Nephron progenitor cell (in vitro differentiated cells): ENCODE results near the gene CCDC177.

ENCODE experiments used
- DNase-seq: peaks from one replicate; pipeline ENCODE4 v3.0.0; 2021
- H3K27ac Mint-ChIP-seq: 2 replicates; pipeline ENCODE4 v1.8.0; 2021; ENCODE audit warnings: mild to moderate bottlenecking, moderate library complexity, mixed read lengths
- H3K27me3 Mint-ChIP-seq: 2 replicates; pipeline ENCODE4 v1.8.0; 2021; ENCODE audit warnings: mild to moderate bottlenecking, low read depth, mixed read lengths; ENCODE audit not compliant: poor library complexity
- H3K36me3 Mint-ChIP-seq: 2 replicates; pipeline ENCODE4 v1.8.0; 2021; ENCODE audit warnings: low read depth, mixed read lengths
- H3K4me1 Mint-ChIP-seq: 2 replicates; pipeline ENCODE4 v1.8.0; 2021; ENCODE audit warnings: mixed read lengths
- H3K4me3 Mint-ChIP-seq: 2 replicates; pipeline ENCODE4 v1.8.0; 2021; ENCODE audit warnings: mild to moderate bottlenecking, moderate library complexity, mixed read lengths
- H3K9me3 Mint-ChIP-seq: 2 replicates; pipeline ENCODE4 v1.8.0; 2021; ENCODE audit warnings: mild to moderate bottlenecking, moderate library complexity, mixed read lengths
- CTCF ChIP-seq: fragments of 200-600 bp; sonication (generic); IDR thresholded peaks from 2 replicates; pipeline ENCODE4 v1.5.0; 2021; ENCODE audit warnings: antibody characterized with exemption

CCDC177 gene

GRCh38 chr14:69593018-69593677 is 18.5 kb upstream of the CCDC177 start:
- H3K27me3 Mint-ChIP-seq: peaks cover 3% of the 10 kb centered on the region
- TF ChIP-seq CTCF: no peak
- peak overlapping the region; percentile 72 for H3K27ac Mint-ChIP-seq
- no peak for DNase-seq
- H3K4me1 Mint-ChIP-seq: peaks cover 11% of the 10 kb centered on the region
- H3K36me3 Mint-ChIP-seq: no peaks in the 10 kb centered on the region
- no peaks in the 10 kb centered on the region for H3K9me3 Mint-ChIP-seq
- H3K4me3 Mint-ChIP-seq: no peak overlapping the region

GRCh38 chr14:69591317-69591716 is 16.6 kb upstream of the CCDC177 start:
- Mint-ChIP-seq H3K27ac (no peak overlapping the region), H3K4me1 (peaks cover 11% of the 10 kb centered on the region), H3K36me3 (no peaks in the 10 kb centered on the region), H3K9me3 (no peaks in the 10 kb centered on the region), H3K27me3 (peaks cover 6% of the 10 kb centered on the region), H3K4me3 (no peak overlapping the region)
- no peak for DNase-seq
- no peak for TF ChIP-seq CTCF

GRCh38 chr14:69587389-69587788 is 12.7 kb upstream of the CCDC177 start:
- H3K9me3 Mint-ChIP-seq: no peaks in the 10 kb centered on the region
- no peaks in the 10 kb centered on the region for H3K36me3 Mint-ChIP-seq
- peaks cover 11% of the 10 kb centered on the region for H3K27me3 Mint-ChIP-seq
- no peak for TF ChIP-seq CTCF
- no peak for DNase-seq
- H3K4me1 Mint-ChIP-seq: peaks cover 5% of the 10 kb centered on the region
- H3K4me3 Mint-ChIP-seq: no peak overlapping the region
- no peak overlapping the region for H3K27ac Mint-ChIP-seq

- no peak overlapping the region for H3K27ac Mint-ChIP-seq
- no peak for DNase-seq
- no peak for TF ChIP-seq CTCF
- H3K9me3 Mint-ChIP-seq: no peaks in the 10 kb centered on the region
- peaks cover 11% of the 10 kb centered on the region for H3K27me3 Mint-ChIP-seq
- peaks cover 5% of the 10 kb centered on the region for H3K4me1 Mint-ChIP-seq
- H3K36me3 Mint-ChIP-seq: no peaks in the 10 kb centered on the region
- H3K4me3 Mint-ChIP-seq: no peak overlapping the region
Measured at GRCh38 chr14:69586404-69586803, 11.7 kb upstream of the CCDC177 start.

- Mint-ChIP-seq H3K27ac (no peak overlapping the region), H3K36me3 (no peaks in the 10 kb centered on the region), H3K27me3 (peaks cover 11% of the 10 kb centered on the region), H3K9me3 (no peaks in the 10 kb centered on the region), H3K4me3 (no peak overlapping the region), H3K4me1 (peaks cover 10% of the 10 kb centered on the region)
- no peak for TF ChIP-seq CTCF
- DNase-seq: no peak
Measured at GRCh38 chr14:69584389-69584788, 9.7 kb upstream of the CCDC177 start.

- no peak overlapping the region for H3K27ac Mint-ChIP-seq
- TF ChIP-seq CTCF: no peak
- no peaks in the 10 kb centered on the region for H3K36me3 Mint-ChIP-seq
- H3K4me1 Mint-ChIP-seq: peaks cover 17% of the 10 kb centered on the region
- H3K27me3 Mint-ChIP-seq: peaks cover 8% of the 10 kb centered on the region
- no peaks in the 10 kb centered on the region for H3K9me3 Mint-ChIP-seq
- no peak overlapping the region for H3K4me3 Mint-ChIP-seq
- no peak for DNase-seq
Measured at GRCh38 chr14:69582829-69583228, 8.2 kb upstream of the CCDC177 start.
